ENCODE data around the gene GLG1. TPM values are rescaled to one million over a fixed set of nuclear protein-coding genes. Genes with fewer than 3 reads are reported as not detected.

GLG1 gene
- total RNA-seq, 3 donors from 2014 or later (not counting 1 experiment from before 2014, with no cell fraction given): 184 to 225 (median 188) TPM

- intact Hi-C loops (cut with micrococcal nuclease): loop anchor here (10.0 kb wide), 1 partner anchor 119 kb away; no protein-coding TSS in a partner anchor
- H3K27ac Mint-ChIP-seq: no peak overlapping the region
Measured at GRCh38 chr16:74623839-74624235, 16.9 kb upstream of the GLG1 start.

DNA sequence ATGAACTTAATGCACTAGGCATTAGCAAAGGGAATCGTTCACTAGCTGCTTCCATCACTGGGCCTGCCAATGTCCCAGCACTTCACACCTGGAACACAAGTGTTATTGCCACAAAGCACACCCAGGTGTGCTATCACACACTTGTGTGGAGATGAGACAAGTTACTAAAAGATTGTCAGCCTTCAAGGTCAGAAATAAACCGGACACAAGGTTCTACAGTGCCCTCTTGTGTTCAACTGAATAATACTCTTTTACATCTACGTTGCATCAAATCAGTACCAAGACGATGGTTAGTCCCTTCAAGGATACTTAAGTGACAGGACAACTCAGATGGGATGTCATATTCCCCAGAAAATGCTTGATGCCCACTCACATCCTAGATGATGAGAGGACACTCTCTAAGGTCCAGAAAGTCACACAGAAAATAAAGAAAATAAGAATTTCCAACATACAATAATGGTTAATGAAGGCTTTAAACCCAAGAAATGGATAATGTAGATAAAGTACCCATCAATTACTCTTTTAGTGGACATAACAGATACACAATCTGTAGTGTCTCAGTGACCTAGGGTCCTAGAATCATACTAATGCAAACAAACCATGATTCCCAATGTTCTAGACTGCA lies 16.4 kb upstream of the GLG1 start:
- WGBS (ENCODE audit: insufficient coverage): 34% methylated on average over 4 of the region's 4 CpGs
- intact Hi-C loops (cut with micrococcal nuclease): loop anchor here (10.0 kb wide), 1 partner anchor 119 kb away; no protein-coding TSS in a partner anchor
- TF ChIP-seq, protein P1, sequence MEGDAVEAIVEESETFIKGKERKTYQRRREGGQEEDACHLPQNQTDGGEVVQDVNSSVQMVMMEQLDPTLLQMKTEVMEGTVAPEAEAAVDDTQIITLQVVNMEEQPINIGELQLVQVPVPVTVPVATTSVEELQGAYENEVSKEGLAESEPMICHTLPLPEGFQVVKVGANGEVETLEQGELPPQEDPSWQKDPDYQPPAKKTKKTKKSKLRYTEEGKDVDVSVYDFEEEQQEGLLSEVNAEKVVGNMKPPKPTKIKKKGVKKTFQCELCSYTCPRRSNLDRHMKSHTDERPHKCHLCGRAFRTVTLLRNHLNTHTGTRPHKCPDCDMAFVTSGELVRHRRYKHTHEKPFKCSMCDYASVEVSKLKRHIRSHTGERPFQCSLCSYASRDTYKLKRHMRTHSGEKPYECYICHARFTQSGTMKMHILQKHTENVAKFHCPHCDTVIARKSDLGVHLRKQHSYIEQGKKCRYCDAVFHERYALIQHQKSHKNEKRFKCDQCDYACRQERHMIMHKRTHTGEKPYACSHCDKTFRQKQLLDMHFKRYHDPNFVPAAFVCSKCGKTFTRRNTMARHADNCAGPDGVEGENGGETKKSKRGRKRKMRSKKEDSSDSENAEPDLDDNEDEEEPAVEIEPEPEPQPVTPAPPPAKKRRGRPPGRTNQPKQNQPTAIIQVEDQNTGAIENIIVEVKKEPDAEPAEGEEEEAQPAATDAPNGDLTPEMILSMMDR (IDR thresholded peaks at IDR 0.05): peak; percentile 66
- peaks cover 6% of the 10 kb centered on the region in 2 donors for H3K4me1 Mint-ChIP-seq
- DNase-seq (peak in 1 of 2 donors; percentile 74), ATAC-seq (peak; percentile 60 to 79 (median 77))
- no peaks in the 10 kb centered on the region for H3K9me3 Mint-ChIP-seq
- H3K4me1 ChIP-seq (ENCODE audit: control insufficient read depth, insufficient read depth, low read length): no peaks in the 10 kb centered on the region
- H3K4me3 Mint-ChIP-seq: no peak overlapping the region
- peaks cover 8% of the 10 kb centered on the region for H3K36me3 Mint-ChIP-seq
- no peaks in the 10 kb centered on the region for H3K9me3 ChIP-seq (ENCODE audit: control insufficient read depth, insufficient read depth, low read length)
- H3K27ac Mint-ChIP-seq: peak overlapping the region; percentile 10 to 24
- peaks cover 55% of the 10 kb centered on the region for H3K36me3 ChIP-seq (ENCODE audit: control insufficient read depth, insufficient read depth, low read length)
- no peaks in the 10 kb centered on the region for H3K27me3 ChIP-seq (ENCODE audit: control insufficient read depth, insufficient read depth, low read length)
- H3K4me3 ChIP-seq (ENCODE audit: low read length): no peak overlapping the region
- H3K27ac ChIP-seq (ENCODE audit: low read length): no peak overlapping the region
- no peaks in the 10 kb centered on the region for H3K27me3 Mint-ChIP-seq (ENCODE audit: low read depth in 2 of 2)

More at GRCh38 chr16:74623839-74624235, 16.9 kb upstream of the GLG1 start:
- Histone ChIP-seq H3K27ac (ENCODE audit: low read length) (no peak overlapping the region), H3K9me3 (ENCODE audit: control insufficient read depth, insufficient read depth, low read length) (no peaks in the 10 kb centered on the region), H3K4me1 (ENCODE audit: control insufficient read depth, insufficient read depth, low read length) (no peaks in the 10 kb centered on the region), H3K27me3 (ENCODE audit: control insufficient read depth, insufficient read depth, low read length) (no peaks in the 10 kb centered on the region), H3K36me3 (ENCODE audit: control insufficient read depth, insufficient read depth, low read length) (peaks cover 60% of the 10 kb centered on the region), H3K4me3 (ENCODE audit: low read length) (no peak overlapping the region)
- 93% methylated on average over 6 of the region's 6 CpGs for WGBS (ENCODE audit: insufficient coverage)
- H3K36me3 Mint-ChIP-seq: peaks cover 8% of the 10 kb centered on the region
- no peak for DNase-seq
- TF ChIP-seq, protein P1 (IDR thresholded peaks at IDR 0.05): no peak
- no peak for ATAC-seq
- no peaks in the 10 kb centered on the region for H3K9me3 Mint-ChIP-seq
- H3K4me1 Mint-ChIP-seq: peaks cover 6% of the 10 kb centered on the region in 2 donors
- no peak overlapping the region for H3K4me3 Mint-ChIP-seq
- H3K27me3 Mint-ChIP-seq (ENCODE audit: low read depth in 2 of 2): no peaks in the 10 kb centered on the region

GRCh38 chr16:74622005-74622404 lies 15.1 kb upstream of the GLG1 start:
- ATAC-seq (no peak), DNase-seq (no peak)
- 97% methylated on average over 4 of the region's 4 CpGs for WGBS (ENCODE audit: insufficient coverage)
- no peak overlapping the region for H3K4me3 ChIP-seq (ENCODE audit: low read length)
- no peak overlapping the region for H3K27ac Mint-ChIP-seq
- H3K9me3 ChIP-seq (ENCODE audit: control insufficient read depth, insufficient read depth, low read length): no peaks in the 10 kb centered on the region
- intact Hi-C loops (cut with micrococcal nuclease): loop anchor here (10.0 kb wide), 1 partner anchor 117 kb away; no protein-coding TSS in a partner anchor
- H3K27ac ChIP-seq (ENCODE audit: low read length): no peak overlapping the region
- no peaks in the 10 kb centered on the region for H3K4me1 ChIP-seq (ENCODE audit: control insufficient read depth, insufficient read depth, low read length)
- no peaks in the 10 kb centered on the region for H3K27me3 Mint-ChIP-seq (ENCODE audit: low read depth in 2 of 2)
- H3K36me3 ChIP-seq (ENCODE audit: control insufficient read depth, insufficient read depth, low read length): peaks cover 45% of the 10 kb centered on the region
- peaks cover 6% of the 10 kb centered on the region in 2 donors for H3K4me1 Mint-ChIP-seq
- H3K4me3 Mint-ChIP-seq: no peak overlapping the region
- no peaks in the 10 kb centered on the region for H3K9me3 Mint-ChIP-seq
- no peaks in the 10 kb centered on the region for H3K27me3 ChIP-seq (ENCODE audit: control insufficient read depth, insufficient read depth, low read length)
- TF ChIP-seq, protein P1 (IDR thresholded peaks at IDR 0.05): no peak
- H3K36me3 Mint-ChIP-seq: peaks cover 8% of the 10 kb centered on the region

Measured in natural killer cell (primary cell).